Left lung (tissue), 10 donors: Measurements from ENCODE around the gene FAM83D. TPM values are rescaled to one million over a fixed set of nuclear protein-coding genes. Genes with fewer than 3 reads are reported as not detected.

ENCODE experiments used
- ATAC-seq: fragments of 200-7000 bp; cut with Tn5 transposase; one replicate; pipeline ENCODE4 v1.9.1; 2020; ENCODE audit warnings: moderate library complexity
- DNase-seq, 4 donors: peaks; one replicate each; pipeline ENCODE4 v3.0.0-alpha.2; 2013 to 2020
- H3K27ac ChIP-seq, 2 donors: fragments of 200-600 bp; sonication (generic) in 1 of 2; one replicate each; pipeline versions ENCODE4 v1.5.0 to v1.8.0; 2020 to 2021
- H3K27me3 ChIP-seq, 2 donors: fragments of 200-600 bp; sonication (generic) in 1 of 2; one replicate each; pipeline versions ENCODE4 v1.5.0 to v1.8.0; 2020 to 2021
- H3K36me3 ChIP-seq, 2 donors: fragments of 200-600 bp; sonication (generic) in 1 of 2; one replicate each; pipeline versions ENCODE4 v1.5.0 to v1.8.0; 2020 to 2021
- H3K4me1 ChIP-seq, 2 donors: fragments of 200-600 bp; one replicate each; pipeline ENCODE4 v1.8.0; 2021
- H3K4me3 ChIP-seq, 2 donors: fragments of 200-600 bp; sonication (generic) in 1 of 2; one replicate each; pipeline versions ENCODE4 v1.5.0 to v1.8.0; 2020 to 2021; ENCODE audit warnings: mild to moderate bottlenecking in 1 of 2
- H3K9me3 ChIP-seq, 2 donors: fragments of 200-600 bp; sonication (generic) in 1 of 2; one replicate each; pipeline versions ENCODE4 v1.5.0 to v1.8.0; 2020 to 2021
- CTCF ChIP-seq, 2 donors: fragments of 200-600 bp; sonication (generic) in 1 of 2; IDR thresholded peaks; one replicate each; pipeline versions ENCODE4 v1.5.0 to v1.8.0; 2021; ENCODE audit warnings: antibody characterized with exemption in 2 of 2
- intact Hi-C, 2 donors: fragments of 100-400 bp; cut with DNase I; formaldehyde crosslinking; loops; one replicate each; pipeline versions ENCODE4 v1.11.2 to v1.14.2; 2022
- polyA plus RNA-seq, 6 donors: library from polyadenylated mRNA; unstranded; fragments of 120-200 nt; gene quantifications; one replicate each; pipeline ENCODE4 v1.2.1, GENCODE V29; 2013; ENCODE audit not compliant: insufficient read length in 6 of 6
- total RNA-seq, 2 donors: library from RNA; stranded (reverse); fragmentation: NEBNext Ultra II Directional; extraction: Animal tissue kit (Norgen Biotek cat#: 25700); gene quantifications; one replicate each; pipeline ENCODE4 v1.2.1, GENCODE V29; 2021
- donor health status: DM: no; HTN: yes; CAD: no.
- donor health status: DM: no; HTN: no; CAD: no.

Gene FAM83D
- total and polyA plus RNA-seq, 8 donors: 1.5 to 28.1 (median 11.7) TPM

DNA sequence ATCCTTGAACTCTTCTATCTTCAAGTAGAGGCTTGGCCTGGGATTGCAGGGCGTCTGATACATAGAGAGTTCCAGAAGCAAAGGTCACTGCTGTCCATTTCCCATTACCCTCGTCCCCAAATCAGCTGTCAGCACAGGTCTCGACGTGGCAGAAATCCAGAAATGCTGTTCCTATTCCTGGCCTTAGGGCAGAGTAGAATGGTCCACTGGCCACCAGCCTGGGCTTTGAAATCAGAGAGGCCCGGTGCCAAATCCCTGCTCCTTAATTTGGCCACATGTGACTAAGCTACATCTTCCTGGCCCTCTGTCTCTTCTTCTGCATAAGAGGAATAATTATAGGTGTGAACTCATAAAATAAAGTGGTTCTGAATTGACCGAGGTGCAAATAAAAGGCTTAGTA, 40.9 kb upstream of the FAM83D start:
- Histone ChIP-seq H3K9me3 (no peaks in the 10 kb centered on the region), H3K27ac (no peak overlapping the region), H3K4me1 (no peaks in the 10 kb centered on the region), H3K4me3 (no peak overlapping the region), H3K36me3 (no peaks in the 10 kb centered on the region), H3K27me3 (peaks cover 0 to 8% of the 10 kb centered on the region in 2 donors)
- intact Hi-C loops: no loop called here
- DNase-seq: no peak
- ATAC-seq: no peak
- TF ChIP-seq CTCF (IDR thresholded peaks at IDR 0.05): no peak

DNA sequence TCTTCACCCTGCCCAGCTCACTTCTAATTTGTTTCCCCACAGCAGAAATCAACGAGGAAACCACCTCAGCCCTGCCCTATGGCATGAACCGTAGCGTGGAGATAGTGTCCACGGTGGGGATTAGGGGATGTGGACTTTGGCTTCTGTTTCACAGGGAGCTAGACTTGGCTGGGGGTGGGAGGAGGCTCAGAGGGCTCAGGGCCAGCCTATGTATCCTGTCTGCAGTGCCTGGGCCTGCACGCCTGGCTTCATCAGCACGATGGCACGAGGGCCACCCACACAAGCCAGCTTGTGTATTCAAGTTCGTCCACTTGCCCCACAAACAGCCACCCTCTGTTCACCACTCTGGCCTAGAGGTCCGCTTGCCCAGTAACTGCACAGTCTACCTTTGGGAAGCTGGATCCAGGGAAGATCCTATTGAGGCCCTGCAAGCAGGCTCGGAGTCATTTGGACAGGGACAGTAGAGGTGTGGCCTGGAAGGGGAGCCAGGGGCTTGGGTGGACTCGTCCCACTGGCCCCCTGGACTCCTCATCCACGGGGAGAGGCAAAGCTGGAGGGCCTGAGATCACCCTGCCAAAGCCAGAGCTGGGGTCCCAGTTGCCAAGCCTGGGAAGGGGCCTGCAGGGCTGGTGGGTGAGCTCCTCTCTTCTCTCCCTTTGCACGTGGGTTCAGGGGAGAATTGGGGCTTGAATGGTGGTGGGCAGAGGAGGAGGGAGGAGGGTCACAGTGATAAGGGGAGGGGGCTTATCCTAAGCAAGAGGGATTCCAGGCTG, 38.0 kb upstream of the FAM83D start:
- TF ChIP-seq CTCF (IDR thresholded peaks at IDR 0.05): no peak

DNA sequence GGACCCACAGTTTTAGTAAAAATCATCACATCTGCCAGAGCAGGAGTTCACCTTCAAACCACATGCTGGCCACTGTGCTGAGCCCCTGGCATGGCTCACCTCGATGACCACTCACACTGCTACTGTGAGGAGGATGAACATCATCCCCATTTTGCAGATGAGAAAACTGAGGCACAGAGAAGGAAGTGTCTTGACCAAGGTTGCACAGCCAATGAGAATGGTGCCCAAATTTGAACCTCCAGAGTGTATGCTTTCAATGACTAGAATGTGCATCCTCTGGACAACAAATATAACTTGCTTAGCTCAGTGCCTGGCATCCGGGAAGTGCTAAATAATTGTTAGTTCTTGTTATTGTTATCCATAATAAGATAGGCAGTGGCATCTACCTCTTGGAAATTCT, 37.2 kb upstream of the FAM83D start:
- no peak overlapping the region for H3K27ac ChIP-seq
- intact Hi-C loops: no loop called here
- H3K4me1 ChIP-seq: peaks cover 0 to 9% of the 10 kb centered on the region in 2 donors
- TF ChIP-seq CTCF (IDR thresholded peaks at IDR 0.05): no peak
- no peak overlapping the region for H3K4me3 ChIP-seq
- peaks cover 0 to 21% of the 10 kb centered on the region in 2 donors for H3K27me3 ChIP-seq
- H3K36me3 ChIP-seq: no peaks in the 10 kb centered on the region
- no peak for ATAC-seq
- no peak for DNase-seq
- no peaks in the 10 kb centered on the region for H3K9me3 ChIP-seq

More for the DNA sequence above, 38.0 kb upstream of the FAM83D start:
- no peak for DNase-seq
- intact Hi-C loops: no loop called here
- H3K27me3 ChIP-seq: peaks cover 0 to 13% of the 10 kb centered on the region in 2 donors
- no peaks in the 10 kb centered on the region for H3K36me3 ChIP-seq
- ATAC-seq: no peak
- H3K27ac ChIP-seq: no peak overlapping the region
- H3K9me3 ChIP-seq: no peaks in the 10 kb centered on the region
- H3K4me3 ChIP-seq: no peak overlapping the region
- H3K4me1 ChIP-seq: peaks cover 0 to under 1% of the 10 kb centered on the region in 2 donors

DNA sequence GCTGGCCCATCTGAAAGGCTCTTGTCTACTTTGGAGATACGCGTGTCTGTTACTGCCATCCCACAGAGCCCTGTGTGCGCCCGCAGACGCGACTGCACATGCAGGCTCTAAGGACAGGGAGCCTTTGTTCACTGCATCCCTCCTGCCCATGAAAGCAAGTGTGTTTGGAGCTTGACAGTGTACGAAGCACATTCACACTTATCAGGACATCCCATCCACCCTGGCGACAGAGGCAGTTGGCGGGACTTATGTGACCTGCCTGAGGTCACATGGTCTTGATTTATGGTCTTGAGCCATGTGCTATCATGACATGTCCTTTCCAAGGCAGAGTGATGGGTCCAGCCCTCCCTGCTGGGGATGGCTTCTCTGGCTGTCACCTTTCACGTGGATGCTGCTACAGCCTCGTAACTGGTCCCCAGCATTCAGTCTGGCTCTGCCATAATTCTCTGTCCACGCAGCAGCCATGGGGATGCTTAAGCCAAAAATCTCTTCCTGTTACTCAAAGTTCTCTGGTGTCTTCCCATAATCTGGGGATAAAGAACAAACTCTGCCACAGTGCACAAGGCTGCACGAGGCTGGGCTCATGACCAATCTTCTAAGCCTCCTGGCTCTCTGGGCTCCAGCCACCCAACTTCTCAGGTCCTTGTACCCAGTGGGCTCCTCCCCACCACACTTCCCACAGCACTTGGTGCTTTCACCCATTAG, 36.3 kb upstream of the FAM83D start:
- peaks cover 0 to 26% of the 10 kb centered on the region in 2 donors for H3K27me3 ChIP-seq
- H3K4me3 ChIP-seq: no peak overlapping the region
- ATAC-seq (no peak), DNase-seq (no peak)
- no peak for TF ChIP-seq CTCF (IDR thresholded peaks at IDR 0.05)
- H3K4me1 ChIP-seq: peaks cover 0 to 10% of the 10 kb centered on the region in 2 donors
- H3K36me3 ChIP-seq: no peaks in the 10 kb centered on the region
- no peaks in the 10 kb centered on the region for H3K9me3 ChIP-seq
- H3K27ac ChIP-seq: no peak overlapping the region
- intact Hi-C loops: loop anchor here in 1 of 2 donors (10.0 kb wide), 2 partner anchors 85 to 245 kb away; partner anchors contain the start of gene PPP1R16B

DNA sequence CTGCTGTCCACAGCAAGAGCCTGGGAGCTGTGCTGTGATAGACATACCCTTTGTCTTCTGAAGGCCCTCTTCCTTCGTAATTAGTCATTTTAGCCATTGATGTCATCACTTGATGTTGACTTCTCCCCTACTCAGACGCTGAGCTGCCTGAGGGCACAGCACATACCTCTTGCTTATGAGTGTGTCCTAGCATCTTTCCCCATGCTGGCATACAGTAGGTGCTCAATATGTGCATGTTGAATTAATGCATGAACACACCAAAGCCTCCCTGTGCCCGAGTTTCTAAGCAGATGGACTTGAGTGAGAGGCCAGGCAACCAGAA, 35.8 kb upstream of the FAM83D start:
- Histone ChIP-seq H3K27ac (no peak overlapping the region), H3K27me3 (peaks cover 0 to 26% of the 10 kb centered on the region in 2 donors), H3K9me3 (no peaks in the 10 kb centered on the region), H3K4me3 (no peak overlapping the region), H3K4me1 (peaks cover 0 to 10% of the 10 kb centered on the region in 2 donors), H3K36me3 (no peaks in the 10 kb centered on the region)
- intact Hi-C loops: loop anchor here in 1 of 2 donors (10.0 kb wide), 2 partner anchors 86 to 246 kb away; partner anchors contain the start of gene PPP1R16B
- TF ChIP-seq CTCF (IDR thresholded peaks at IDR 0.05): no peak
- ATAC-seq (no peak), DNase-seq (no peak)
